B cell (primary cell): ENCODE results near the gene FAM168A.

Experiments
- CTCF ChIP-seq: fragments of 200-600 bp; IDR thresholded peaks from one replicate; pipeline ENCODE4 v1.8.0; 2022; ENCODE audit warnings: antibody characterized with exemption, mild to moderate bottlenecking
- EZH2 ChIP-seq: IDR thresholded peaks from 2 replicates; pipeline ENCODE4 v1.6.1; 2012; ENCODE audit warnings: borderline replicate concordance, low read depth, mild to moderate bottlenecking, moderate library complexity, low read length; ENCODE audit not compliant: insufficient read depth, poor library complexity, severe bottlenecking

- no peak for TF ChIP-seq CTCF
- no peak for TF ChIP-seq EZH2
Observed at GRCh38 chr11:73636249-73636648, 38.3 kb upstream of the FAM168A start.
